Spleen (tissue), 7 donors: Measurements from ENCODE around the gene NTRK2.

ENCODE experiments used
- POLR2A ChIP-seq, 3 donors: fragments of 450-650 bp; IDR thresholded peaks; one replicate each; pipeline ENCODE4 v1.5.1; 2017; ENCODE audit warnings: antibody characterized with exemption in 3 of 3, mild to moderate bottlenecking in 1 of 3
- POLR2AphosphoS5 ChIP-seq, 3 donors: sonication (generic); formaldehyde crosslinking; IDR thresholded peaks; one replicate each; pipeline ENCODE4 v1.5.1; 2017; ENCODE audit warnings: antibody characterized with exemption in 3 of 3
- TF ChIP-seq, protein P1 (sequence below), 11 experiments: fragments of 200-600 bp in 7 of 11; fragments of 450-650 bp in 4 of 11; sonication (generic) in 4 of 11; IDR thresholded peaks in 8 of 11; conservative IDR thresholded peaks in 3 of 11; 1 replicate in 7 of 11; 2 replicates in 4 of 11; pipeline versions ENCODE4 v1.4.0 to v1.8.0; 2016 to 2021; ENCODE audit warnings: antibody characterized with exemption in 11 of 11, inconsistent platforms in 4 of 11, mild to moderate bottlenecking in 1 of 11
- donor health status: DM: no; HTN: no; CAD: no; lungs with moderate emphysema.
- donor health status: DM: no; HTN: no; CAD: no.
- donor health status: DM: no; HTN: no; CAD: no.

DNA sequence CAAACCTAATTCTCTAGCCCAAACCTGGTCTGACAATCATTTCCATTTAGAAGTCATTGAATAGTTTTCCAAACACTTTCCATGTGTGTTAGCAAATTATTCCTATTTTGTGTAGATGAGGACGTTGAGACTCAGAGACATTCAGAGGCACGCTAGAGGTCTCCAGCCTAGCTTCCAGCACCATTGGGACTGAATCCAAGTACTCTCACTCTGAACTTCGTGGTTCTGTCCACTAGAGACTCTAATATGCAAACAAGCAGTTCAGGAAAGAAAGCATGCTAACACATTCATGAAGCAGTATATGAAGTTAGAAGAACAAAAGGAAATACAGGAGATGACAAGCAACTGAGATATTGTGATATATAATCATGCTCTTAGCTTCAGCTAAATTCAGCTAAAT is 354.8 kb downstream of the NTRK2 start:
- TF ChIP-seq, protein P1, sequence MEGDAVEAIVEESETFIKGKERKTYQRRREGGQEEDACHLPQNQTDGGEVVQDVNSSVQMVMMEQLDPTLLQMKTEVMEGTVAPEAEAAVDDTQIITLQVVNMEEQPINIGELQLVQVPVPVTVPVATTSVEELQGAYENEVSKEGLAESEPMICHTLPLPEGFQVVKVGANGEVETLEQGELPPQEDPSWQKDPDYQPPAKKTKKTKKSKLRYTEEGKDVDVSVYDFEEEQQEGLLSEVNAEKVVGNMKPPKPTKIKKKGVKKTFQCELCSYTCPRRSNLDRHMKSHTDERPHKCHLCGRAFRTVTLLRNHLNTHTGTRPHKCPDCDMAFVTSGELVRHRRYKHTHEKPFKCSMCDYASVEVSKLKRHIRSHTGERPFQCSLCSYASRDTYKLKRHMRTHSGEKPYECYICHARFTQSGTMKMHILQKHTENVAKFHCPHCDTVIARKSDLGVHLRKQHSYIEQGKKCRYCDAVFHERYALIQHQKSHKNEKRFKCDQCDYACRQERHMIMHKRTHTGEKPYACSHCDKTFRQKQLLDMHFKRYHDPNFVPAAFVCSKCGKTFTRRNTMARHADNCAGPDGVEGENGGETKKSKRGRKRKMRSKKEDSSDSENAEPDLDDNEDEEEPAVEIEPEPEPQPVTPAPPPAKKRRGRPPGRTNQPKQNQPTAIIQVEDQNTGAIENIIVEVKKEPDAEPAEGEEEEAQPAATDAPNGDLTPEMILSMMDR (IDR thresholded peaks at IDR 0.05 in 8 of 11, conservative IDR thresholded peaks at IDR 0.05 in 3 of 11) = no peak
- TF ChIP-seq POLR2A (IDR thresholded peaks at IDR 0.05) (no peak), POLR2AphosphoS5 (IDR thresholded peaks at IDR 0.05) (no peak)
